TTC549 (cell line): ENCODE results near the gene IFT80.
"Not testable (repeated sequence)": the region's sequence is repeated elsewhere in the genome, so short reads cannot be mapped to it uniquely, and the experiment has no call there.

Experiments used
- FAIRE-seq: peaks from 2 replicates; lab custom pipeline; 2012; peaks lifted over from hg19 to GRCh38; lab: Jason Lieb, UNC

Gene IFT80

GRCh38 chr3:160400030-160400701 is 1.1 kb upstream of the IFT80 start:
- FAIRE-seq = no peak

GRCh38 chr3:160398820-160399124 is 253 bp downstream of the IFT80 start:
- no peak for FAIRE-seq

- FAIRE-seq = no peak
Observed at GRCh38 chr3:160395297-160395696, 3.7 kb downstream of the IFT80 start.

- FAIRE-seq = no peak
Observed at GRCh38 chr3:160394009-160394392, 5.0 kb downstream of the IFT80 start.

GRCh38 chr3:160393346-160394008 is 5.5 kb downstream of the IFT80 start:
- peak; percentile 20 for FAIRE-seq

- FAIRE-seq = no peak
Observed at GRCh38 chr3:160392798-160393197, 6.2 kb downstream of the IFT80 start.

GRCh38 chr3:160390565-160391138 is 8.4 kb downstream of the IFT80 start:
- FAIRE-seq = no peak

- FAIRE-seq = no peak
Observed at GRCh38 chr3:160384639-160385318, 14.2 kb downstream of the IFT80 start.

- FAIRE-seq = no peak
Observed at GRCh38 chr3:160381470-160381869, 17.6 kb downstream of the IFT80 start.

- FAIRE-seq = no peak
Observed at GRCh38 chr3:160379628-160380214, 19.3 kb downstream of the IFT80 start.

- no peak for FAIRE-seq
Observed at GRCh38 chr3:160378331-160379109, 20.5 kb downstream of the IFT80 start.

- no peak for FAIRE-seq
Observed at GRCh38 chr3:160376681-160377080, 22.3 kb downstream of the IFT80 start.

- no peak for FAIRE-seq
Observed at GRCh38 chr3:160374925-160375324, 24.1 kb downstream of the IFT80 start.

- FAIRE-seq = no peak
Observed at GRCh38 chr3:160374472-160374871, 24.6 kb downstream of the IFT80 start.

GRCh38 chr3:160373655-160374054 is 25.4 kb downstream of the IFT80 start:
- FAIRE-seq = no peak

GRCh38 chr3:160372780-160373179 is 26.2 kb downstream of the IFT80 start:
- FAIRE-seq = no peak

- FAIRE-seq = no peak
Observed at GRCh38 chr3:160370987-160371857, 27.8 kb downstream of the IFT80 start.

GRCh38 chr3:160369784-160370183 is 29.2 kb downstream of the IFT80 start:
- FAIRE-seq = no peak

GRCh38 chr3:160368804-160369203 is 30.2 kb downstream of the IFT80 start:
- FAIRE-seq = no peak

GRCh38 chr3:160365869-160366522 is 33.0 kb downstream of the IFT80 start:
- no peak for FAIRE-seq

- FAIRE-seq = not testable (repeated sequence)
Observed at GRCh38 chr3:160362896-160363295, 36.1 kb downstream of the IFT80 start.
